CD4-positive, alpha-beta memory T cell (primary cell): ENCODE results near the gene STAT5A. TPM values are rescaled to one million over a fixed set of nuclear protein-coding genes. Genes with fewer than 3 reads are reported as not detected.

Experiments used
- polyA plus RNA-seq, 2 donors: library from polyadenylated mRNA; unstranded; fragments of 300-500 nt; fragmentation: Illumina TruSeq; gene quantifications; one replicate each; pipeline ENCODE4 v1.2.3, GENCODE V29; 2021
- total RNA-seq, 2 experiments: library from RNA; stranded (reverse); gene quantifications; one replicate each; pipeline ENCODE4 v1.2.3, GENCODE V29; 2021

STAT5A gene
- total and polyA plus RNA-seq, 4 experiments from 2014 or later = 66.7 to 133 (median 112) TPM

Other genes starting within 250 kb of the STAT5A start
- under 1 TPM; 0.76 to 0.97 TPM for gene C17orf113, start 237.9 kb upstream of the STAT5A start, total RNA-seq
- under 1 TPM; 0.39 to 0.53 TPM for gene C17orf113, start 237.9 kb upstream of the STAT5A start, polyA plus RNA-seq
- under 1 TPM in 1 of 2 experiments, not detected in 1; 0.36 TPM for gene ZNF385C, start 190.0 kb upstream of the STAT5A start, total RNA-seq
- gene ZNF385C, start 190.0 kb upstream of the STAT5A start, polyA plus RNA-seq = not detected
- gene DHX58, start 175.8 kb upstream of the STAT5A start, total RNA-seq = 10 to 100 TPM; 41.8 to 43.3 TPM
- gene DHX58, start 175.8 kb upstream of the STAT5A start, polyA plus RNA-seq = 10 to 100 TPM; 11.9 to 19.3 TPM
- 10 to 100 TPM; 38.5 to 39.9 TPM for gene KAT2A, start 167.1 kb upstream of the STAT5A start, total RNA-seq
- gene KAT2A, start 167.1 kb upstream of the STAT5A start, polyA plus RNA-seq = 1 to 10 TPM; 5.9 to 7.3 TPM
- not detected for gene HSPB9, start 165.7 kb upstream of the STAT5A start, total RNA-seq
- gene HSPB9, start 165.7 kb upstream of the STAT5A start, polyA plus RNA-seq = not detected
- gene RAB5C, start 133.5 kb upstream of the STAT5A start, total RNA-seq = 10 to 100 TPM; 77.7 to 80.6 TPM
- 10 to 100 TPM; 63.4 to 73.1 TPM for gene RAB5C, start 133.5 kb upstream of the STAT5A start, polyA plus RNA-seq
- gene KCNH4, start 107.4 kb upstream of the STAT5A start, total RNA-seq = under 1 TPM; 0.09 to 0.11 TPM
- not detected for gene KCNH4, start 107.4 kb upstream of the STAT5A start, polyA plus RNA-seq
- not detected for gene HCRT, start 103.0 kb upstream of the STAT5A start, total RNA-seq
- gene HCRT, start 103.0 kb upstream of the STAT5A start, polyA plus RNA-seq = not detected
- gene GHDC, start 94.0 kb upstream of the STAT5A start, total RNA-seq = 10 to 100 TPM; 23.9 to 25.3 TPM
- 10 to 100 TPM; 12.9 to 17.9 TPM for gene GHDC, start 94.0 kb upstream of the STAT5A start, polyA plus RNA-seq
- 100 to 1,000 TPM; 244 to 261 TPM for gene STAT5B, start 12.1 kb upstream of the STAT5A start, total RNA-seq
- gene STAT5B, start 12.1 kb upstream of the STAT5A start, polyA plus RNA-seq = 100 to 1,000 TPM in 1 of 2 donors, 10 to 100 TPM in 1; 91.3 to 146 TPM
- 100 to 1,000 TPM; 129 to 131 TPM for gene STAT3, start 99.9 kb downstream of the STAT5A start, total RNA-seq
- 100 to 1,000 TPM; 103 to 147 TPM for gene STAT3, start 99.9 kb downstream of the STAT5A start, polyA plus RNA-seq
- under 1 TPM; 0.52 to 0.61 TPM for gene CAVIN1, start 134.8 kb downstream of the STAT5A start, total RNA-seq
- 1 to 10 TPM in 1 of 2 donors, not detected in 1; 1.5 TPM for gene CAVIN1, start 134.8 kb downstream of the STAT5A start, polyA plus RNA-seq
- 10 to 100 TPM; 13.1 to 15.9 TPM for gene ATP6V0A1, start 170.4 kb downstream of the STAT5A start, total RNA-seq
- gene ATP6V0A1, start 170.4 kb downstream of the STAT5A start, polyA plus RNA-seq = 1 to 10 TPM; 3.9 to 6.4 TPM
- 10 to 100 TPM; 20.6 to 22.8 TPM for gene NAGLU, start 247.7 kb downstream of the STAT5A start, total RNA-seq
- 10 to 100 TPM in 1 of 2 donors, 1 to 10 TPM in 1; 8.5 to 15.5 TPM for gene NAGLU, start 247.7 kb downstream of the STAT5A start, polyA plus RNA-seq